ENCODE measurements around the gene TAGLN2.
A peak's percentile ranks its signal among the peaks of the same experiment; 100 is the strongest.

TAGLN2 gene

GRCh38 chr1:159949981-159950381, 24.7 kb upstream of the TAGLN2 start:
- no peak for DNase-seq (ENCODE audit: low read depth in 1 of 2, low spot score in 1 of 2)

GRCh38 chr1:159949123-159949522, 23.8 kb upstream of the TAGLN2 start:
- no peak for DNase-seq (ENCODE audit: low read depth in 1 of 2, low spot score in 1 of 2)

- DNase-seq (ENCODE audit: low read depth in 1 of 2, low spot score in 1 of 2), result no peak
Measured at GRCh38 chr1:159947942-159948341, 22.6 kb upstream of the TAGLN2 start.

GRCh38 chr1:159946242-159947187, 21.2 kb upstream of the TAGLN2 start:
- no peak for DNase-seq (ENCODE audit: low read depth in 1 of 2, low spot score in 1 of 2)

DNA sequence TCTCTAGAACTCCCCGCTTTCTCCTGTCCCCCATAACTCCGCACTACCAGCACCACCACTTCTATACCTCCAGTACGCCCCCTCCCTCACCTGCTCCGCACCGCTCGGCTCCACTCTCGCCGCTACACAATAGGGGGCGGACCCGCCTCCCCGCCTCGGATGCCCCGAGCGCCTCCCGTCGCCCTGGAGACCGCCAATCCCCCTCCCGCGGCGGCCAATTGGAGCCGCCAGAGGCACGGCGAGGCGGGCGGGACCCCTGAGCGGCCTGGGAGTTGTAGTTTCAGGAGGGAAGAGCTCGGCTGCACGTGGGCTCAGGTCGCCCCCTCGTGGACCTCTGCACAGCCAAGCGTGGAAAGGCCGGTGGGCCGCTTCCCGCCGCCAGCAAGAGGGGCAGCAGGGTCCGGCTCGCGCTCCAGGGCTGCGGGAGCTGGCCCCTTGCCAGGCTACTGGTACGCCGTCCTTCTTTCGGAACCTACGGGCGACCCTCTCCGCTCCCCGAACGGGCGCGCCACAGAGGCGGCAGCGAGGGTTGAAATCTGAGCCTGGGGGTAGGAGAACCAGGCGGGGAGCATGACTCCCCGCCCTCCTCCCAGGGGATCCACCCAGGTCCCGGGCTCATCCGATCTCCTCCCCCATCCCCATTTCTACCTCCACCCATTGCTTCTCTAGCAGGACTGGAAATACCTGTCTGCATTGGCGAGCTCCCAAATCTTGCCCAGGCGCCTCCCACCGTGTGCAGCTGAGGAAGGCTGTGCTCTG, 20.4 kb upstream of the TAGLN2 start, which contains the start of gene IGSF9:
Gene IGSF9, minus strand, starts transcription at position 131 of the 759 bp plus-strand sequence. CDS start 2,159 bp downstream, outside the sequence.
- DNase-seq (ENCODE audit: low read depth in 1 of 2, low spot score in 1 of 2), result peak; percentile 36 to 62

DNA sequence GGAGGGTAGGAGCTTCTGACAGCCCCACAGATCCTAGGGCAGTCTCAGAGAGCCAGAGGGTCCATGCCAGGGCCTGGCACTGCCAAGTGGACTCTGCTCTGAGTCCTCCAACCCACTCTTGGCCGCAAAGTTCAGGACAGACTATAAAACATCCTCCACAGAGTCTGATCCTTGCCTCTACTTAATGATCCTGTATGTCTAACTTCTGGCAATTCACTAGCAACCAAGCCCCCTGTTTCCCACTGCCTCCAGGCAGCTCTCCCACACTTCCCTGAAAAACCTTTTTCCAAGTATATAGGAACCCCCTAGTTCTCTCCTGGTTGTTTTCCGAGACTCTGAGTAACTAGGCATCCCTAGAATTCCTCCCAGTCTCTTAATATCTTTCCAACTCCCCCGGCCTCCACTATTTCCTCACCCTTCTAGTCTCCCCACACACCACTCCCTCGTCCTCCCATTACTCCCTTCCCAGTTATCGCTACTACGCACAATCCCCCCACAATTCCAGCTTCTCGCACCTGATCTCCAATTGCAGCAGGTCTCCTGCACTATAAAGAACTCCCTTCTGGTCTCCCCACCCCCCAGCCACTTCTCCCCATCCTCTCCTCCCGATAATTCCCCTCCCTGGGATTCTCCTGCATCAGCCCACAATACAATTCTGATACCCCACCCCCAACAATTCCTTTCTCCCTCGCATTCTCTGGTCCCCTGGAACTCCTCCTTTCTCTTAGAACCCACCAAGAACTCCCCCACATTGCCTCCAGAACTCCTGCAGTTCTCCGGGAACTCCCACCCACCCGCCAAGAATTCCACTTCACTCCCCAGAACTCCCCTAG, 19.5 kb upstream of the TAGLN2 start:
- DNase-seq (ENCODE audit: low read depth in 1 of 2, low spot score in 1 of 2), result no peak

- no peak for DNase-seq (ENCODE audit: low read depth in 1 of 2, low spot score in 1 of 2)
Measured at GRCh38 chr1:159943908-159944622, 18.8 kb upstream of the TAGLN2 start.

DNA sequence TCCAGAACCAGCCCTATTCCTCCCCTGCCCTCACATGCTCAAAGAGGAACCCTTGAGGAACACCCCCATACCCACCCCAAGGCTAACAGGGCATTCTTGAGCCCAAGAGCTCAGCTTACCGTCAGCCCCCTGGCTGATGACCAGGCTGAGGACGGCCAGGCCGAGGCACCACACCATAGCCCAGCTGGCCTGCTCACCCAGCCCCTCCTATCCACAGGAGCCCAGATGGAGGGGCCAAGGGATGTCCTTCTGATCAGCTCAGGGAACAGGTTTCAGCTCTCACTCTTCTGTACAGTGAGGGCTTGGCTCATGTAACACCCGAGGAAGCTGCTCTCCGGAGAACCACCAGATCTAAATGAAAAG, 18.0 kb upstream of the TAGLN2 start:
- no peak for DNase-seq (ENCODE audit: low read depth in 1 of 2, low spot score in 1 of 2)

DNA sequence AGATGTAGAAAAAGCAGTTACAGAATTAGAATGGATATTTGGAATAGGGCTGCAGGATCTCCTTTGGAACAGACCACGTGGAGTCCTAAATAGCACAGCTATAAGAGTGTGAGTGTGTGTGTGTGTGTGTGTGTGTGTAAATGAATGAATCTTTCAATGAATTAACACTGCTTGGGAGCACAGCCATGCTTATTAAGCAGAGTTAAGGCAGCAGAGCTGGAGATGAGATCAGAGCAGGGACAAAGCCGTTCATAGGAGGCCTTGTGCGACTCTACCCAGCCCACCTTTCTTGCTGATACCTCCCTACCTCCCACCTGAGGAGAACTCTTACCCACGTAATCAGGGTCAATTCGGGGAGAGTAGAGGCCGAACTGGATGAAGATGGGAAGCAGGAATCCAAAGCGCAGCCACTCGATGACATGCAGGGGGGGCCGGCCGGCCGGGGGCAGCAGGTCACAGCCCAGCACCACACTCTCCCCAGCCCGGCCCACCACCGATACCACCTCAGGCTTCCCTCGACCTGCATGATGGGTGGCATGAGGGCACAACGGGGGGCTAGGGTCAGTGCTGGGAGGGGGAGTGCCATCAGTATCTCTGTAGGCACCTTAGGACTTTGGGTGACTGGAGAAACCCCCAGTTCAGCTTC, 17.4 kb upstream of the TAGLN2 start:
- no peak for DNase-seq (ENCODE audit: low read depth in 1 of 2, low spot score in 1 of 2)

GRCh38 chr1:159941591-159942560, 16.6 kb upstream of the TAGLN2 start:
- DNase-seq (ENCODE audit: low read depth in 1 of 2, low spot score in 1 of 2), result no peak

DNA sequence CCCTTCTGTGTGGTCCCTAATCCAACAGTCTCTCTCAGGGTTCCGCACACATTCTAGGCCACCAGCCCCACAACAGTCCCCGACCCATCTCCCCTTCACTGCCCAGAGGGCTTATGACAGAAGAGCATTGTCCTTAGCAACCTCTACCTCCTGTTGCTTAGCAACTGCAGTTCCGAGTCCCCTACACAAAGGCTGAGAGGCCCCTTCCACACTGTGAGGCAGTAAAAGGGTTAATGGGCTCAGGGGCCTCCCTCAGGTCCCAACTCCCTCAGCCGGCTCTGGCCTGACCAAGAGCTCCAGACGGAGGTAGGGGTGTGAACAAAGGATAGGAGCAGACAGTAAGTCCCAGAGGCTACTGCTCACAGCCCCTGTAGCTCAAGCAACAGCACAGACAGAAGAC, 15.8 kb upstream of the TAGLN2 start:
- DNase-seq (ENCODE audit: low read depth in 1 of 2, low spot score in 1 of 2), result no peak

GRCh38 chr1:159940006-159940620, 14.8 kb upstream of the TAGLN2 start:
- no peak for DNase-seq (ENCODE audit: low read depth in 1 of 2, low spot score in 1 of 2)

GRCh38 chr1:159939678-159940002, 14.3 kb upstream of the TAGLN2 start:
- no peak for DNase-seq (ENCODE audit: low read depth in 1 of 2, low spot score in 1 of 2)

DNA sequence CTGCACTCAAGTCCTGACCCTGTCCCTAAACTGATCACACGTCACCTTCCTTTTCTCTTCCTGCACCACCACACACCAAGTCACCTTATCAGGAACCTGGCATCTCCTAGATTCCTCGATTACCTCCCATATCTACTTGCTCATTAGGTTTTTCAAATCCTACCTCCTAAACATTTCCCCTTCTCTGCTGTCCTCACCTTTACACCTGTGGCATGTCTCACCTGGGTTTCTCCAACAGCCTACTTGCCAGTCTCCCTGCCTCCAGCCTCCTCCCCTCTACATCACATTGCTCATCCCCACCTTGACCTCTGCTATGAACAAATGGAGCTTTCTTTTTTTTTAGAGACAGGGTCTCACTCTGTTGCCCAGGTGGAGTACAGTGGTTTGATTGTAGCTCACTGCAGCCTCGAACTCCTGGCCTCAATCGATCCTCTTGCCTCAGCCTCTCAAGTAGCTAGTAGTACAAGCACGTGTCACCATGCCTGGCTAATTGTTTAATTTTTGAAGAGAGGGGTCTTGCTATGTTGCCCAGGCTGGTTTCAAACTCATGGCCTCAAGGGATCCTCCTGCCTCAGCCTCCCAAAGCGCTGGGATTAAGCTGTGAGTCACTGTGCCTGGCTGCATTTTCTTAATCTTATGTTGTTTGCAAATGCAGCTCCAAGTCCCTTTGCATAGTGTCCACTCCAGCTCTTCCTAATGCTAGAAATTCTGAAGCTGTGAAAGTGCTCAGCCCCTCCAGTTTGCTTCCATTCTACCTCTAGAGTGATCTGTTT, 13.8 kb upstream of the TAGLN2 start:
- DNase-seq (ENCODE audit: low read depth in 1 of 2, low spot score in 1 of 2), result no peak

- DNase-seq (ENCODE audit: low read depth in 1 of 2, low spot score in 1 of 2), result no peak
Measured at GRCh38 chr1:159938211-159938852, 13.0 kb upstream of the TAGLN2 start.

- DNase-seq (ENCODE audit: low read depth in 1 of 2, low spot score in 1 of 2), result no peak
Measured at GRCh38 chr1:159937054-159937750, 11.9 kb upstream of the TAGLN2 start.

Data from activated CD4-positive, alpha-beta T cell treated with anti-CD3 and anti-CD28 coated beads, Interleukin-2, amount 50 U/mL, for 24 hours (primary cell).